Measurements from ENCODE around the gene ERI2. TPM values are rescaled to one million over a fixed set of nuclear protein-coding genes. Genes with fewer than 3 reads are reported as not detected.

Gene ERI2
- total and polyA plus RNA-seq, 2 of the 13 experiments (the other 11 are each of a cell fraction or from before 2014, with no cell fraction given), result 17.4 to 41.3 TPM

DNA sequence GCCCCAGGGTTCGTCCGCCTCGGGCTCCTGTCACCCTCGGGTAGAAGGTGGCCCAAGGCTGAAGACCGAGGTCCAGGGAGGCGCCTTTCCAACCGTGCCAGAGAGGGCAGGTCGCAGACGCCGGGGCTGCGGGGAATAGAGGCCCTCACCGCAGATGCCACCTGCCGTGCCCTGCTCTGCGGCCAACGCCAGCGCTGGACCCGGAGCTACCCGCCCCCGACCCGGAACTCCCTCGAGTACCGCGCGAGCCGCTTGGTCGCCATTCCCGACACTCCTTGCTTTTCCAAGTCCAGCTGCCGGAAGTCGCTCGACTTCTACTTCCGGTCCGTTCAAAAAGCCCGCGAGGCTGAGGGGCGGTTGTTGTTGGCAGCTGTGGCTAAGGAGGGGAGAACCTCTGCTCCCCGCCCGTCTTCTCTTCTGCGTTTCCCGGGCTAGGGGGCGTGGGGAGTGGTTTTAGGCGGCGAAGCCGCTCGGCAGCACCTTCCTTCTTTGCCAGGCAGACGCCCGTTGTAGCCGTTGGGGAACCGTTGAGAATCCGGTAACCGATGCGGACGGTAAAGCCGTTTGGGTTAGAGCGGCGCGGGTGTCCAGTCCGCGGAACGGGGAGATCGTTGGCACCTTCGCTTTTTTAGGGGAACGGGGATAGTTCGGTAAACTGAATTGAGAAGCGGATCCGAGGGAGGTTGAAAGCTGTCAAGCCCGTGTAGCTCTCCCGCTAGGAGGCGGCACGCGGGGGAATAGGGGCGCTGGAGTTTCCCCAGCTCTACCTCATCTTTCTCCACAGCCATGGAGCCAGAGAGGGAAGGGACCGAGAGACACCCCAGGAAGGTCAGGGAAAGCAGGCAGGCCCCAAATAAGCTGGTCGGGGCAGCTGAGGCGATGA is at the start of gene ERI2, which contains the start of gene REXO5 (continued):
- TF ChIP-seq PRDM15 (CRISPR knock-in tag; IDR thresholded peaks at IDR 0.05), result no peak
- peak; percentile 92 for TF ChIP-seq MXD1 (CRISPR knock-in tag; IDR thresholded peaks at IDR 0.05)
- TF ChIP-seq SRSF1 (optimal IDR thresholded peaks at IDR 0.05; ENCODE audit: low read depth, low read length), result peak; percentile 99
- TF ChIP-seq SUZ12 (IDR thresholded peaks at IDR 0.05; ENCODE audit: low read depth, low read length), result peak; percentile 25; the same call in 1 of the 2 replicates
- TF ChIP-seq U2AF2 (IDR thresholded peaks at IDR 0.05; ENCODE audit: low read depth, low read length), result 0 out of 2 replicates have a peak, but pooled peaks have one; percentile 23
- TF ChIP-seq, protein P1, sequence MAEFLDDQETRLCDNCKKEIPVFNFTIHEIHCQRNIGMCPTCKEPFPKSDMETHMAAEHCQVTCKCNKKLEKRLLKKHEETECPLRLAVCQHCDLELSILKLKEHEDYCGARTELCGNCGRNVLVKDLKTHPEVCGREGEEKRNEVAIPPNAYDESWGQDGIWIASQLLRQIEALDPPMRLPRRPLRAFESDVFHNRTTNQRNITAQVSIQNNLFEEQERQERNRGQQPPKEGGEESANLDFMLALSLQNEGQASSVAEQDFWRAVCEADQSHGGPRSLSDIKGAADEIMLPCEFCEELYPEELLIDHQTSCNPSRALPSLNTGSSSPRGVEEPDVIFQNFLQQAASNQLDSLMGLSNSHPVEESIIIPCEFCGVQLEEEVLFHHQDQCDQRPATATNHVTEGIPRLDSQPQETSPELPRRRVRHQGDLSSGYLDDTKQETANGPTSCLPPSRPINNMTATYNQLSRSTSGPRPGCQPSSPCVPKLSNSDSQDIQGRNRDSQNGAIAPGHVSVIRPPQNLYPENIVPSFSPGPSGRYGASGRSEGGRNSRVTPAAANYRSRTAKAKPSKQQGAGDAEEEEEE (CRISPR knock-in tag; IDR thresholded peaks at IDR 0.05; ENCODE audit: borderline replicate concordance), result no peak
- peak; percentile 80 for TF ChIP-seq RBM22 (optimal IDR thresholded peaks at IDR 0.05; ENCODE audit: low read length)
- TF ChIP-seq, protein P2, sequence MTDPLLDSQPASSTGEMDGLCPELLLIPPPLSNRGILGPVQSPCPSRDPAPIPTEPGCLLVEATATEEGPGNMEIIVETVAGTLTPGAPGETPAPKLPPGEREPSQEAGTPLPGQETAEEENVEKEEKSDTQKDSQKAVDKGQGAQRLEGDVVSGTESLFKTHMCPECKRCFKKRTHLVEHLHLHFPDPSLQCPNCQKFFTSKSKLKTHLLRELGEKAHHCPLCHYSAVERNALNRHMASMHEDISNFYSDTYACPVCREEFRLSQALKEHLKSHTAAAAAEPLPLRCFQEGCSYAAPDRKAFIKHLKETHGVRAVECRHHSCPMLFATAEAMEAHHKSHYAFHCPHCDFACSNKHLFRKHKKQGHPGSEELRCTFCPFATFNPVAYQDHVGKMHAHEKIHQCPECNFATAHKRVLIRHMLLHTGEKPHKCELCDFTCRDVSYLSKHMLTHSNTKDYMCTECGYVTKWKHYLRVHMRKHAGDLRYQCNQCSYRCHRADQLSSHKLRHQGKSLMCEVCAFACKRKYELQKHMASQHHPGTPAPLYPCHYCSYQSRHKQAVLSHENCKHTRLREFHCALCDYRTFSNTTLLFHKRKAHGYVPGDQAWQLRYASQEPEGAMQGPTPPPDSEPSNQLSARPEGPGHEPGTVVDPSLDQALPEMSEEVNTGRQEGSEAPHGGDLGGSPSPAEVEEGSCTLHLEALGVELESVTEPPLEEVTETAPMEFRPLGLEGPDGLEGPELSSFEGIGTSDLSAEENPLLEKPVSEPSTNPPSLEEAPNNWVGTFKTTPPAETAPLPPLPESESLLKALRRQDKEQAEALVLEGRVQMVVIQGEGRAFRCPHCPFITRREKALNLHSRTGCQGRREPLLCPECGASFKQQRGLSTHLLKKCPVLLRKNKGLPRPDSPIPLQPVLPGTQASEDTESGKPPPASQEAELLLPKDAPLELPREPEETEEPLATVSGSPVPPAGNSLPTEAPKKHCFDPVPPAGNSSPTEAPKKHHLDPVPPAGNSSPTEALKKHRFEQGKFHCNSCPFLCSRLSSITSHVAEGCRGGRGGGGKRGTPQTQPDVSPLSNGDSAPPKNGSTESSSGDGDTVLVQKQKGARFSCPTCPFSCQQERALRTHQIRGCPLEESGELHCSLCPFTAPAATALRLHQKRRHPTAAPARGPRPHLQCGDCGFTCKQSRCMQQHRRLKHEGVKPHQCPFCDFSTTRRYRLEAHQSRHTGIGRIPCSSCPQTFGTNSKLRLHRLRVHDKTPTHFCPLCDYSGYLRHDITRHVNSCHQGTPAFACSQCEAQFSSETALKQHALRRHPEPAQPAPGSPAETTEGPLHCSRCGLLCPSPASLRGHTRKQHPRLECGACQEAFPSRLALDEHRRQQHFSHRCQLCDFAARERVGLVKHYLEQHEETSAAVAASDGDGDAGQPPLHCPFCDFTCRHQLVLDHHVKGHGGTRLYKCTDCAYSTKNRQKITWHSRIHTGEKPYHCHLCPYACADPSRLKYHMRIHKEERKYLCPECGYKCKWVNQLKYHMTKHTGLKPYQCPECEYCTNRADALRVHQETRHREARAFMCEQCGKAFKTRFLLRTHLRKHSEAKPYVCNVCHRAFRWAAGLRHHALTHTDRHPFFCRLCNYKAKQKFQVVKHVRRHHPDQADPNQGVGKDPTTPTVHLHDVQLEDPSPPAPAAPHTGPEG (CRISPR knock-in tag; IDR thresholded peaks at IDR 0.05), result peak; percentile 70; the same call in 1 of the 2 replicates
- no peak for TF ChIP-seq MAFG (CRISPR knock-in tag; IDR thresholded peaks at IDR 0.05)
- TF ChIP-seq KAT8 (CRISPR knock-in tag; IDR thresholded peaks at IDR 0.05), result peak; percentile 98
- no peak for TF ChIP-seq PRMT3 (CRISPR knock-in tag; IDR thresholded peaks at IDR 0.05; ENCODE audit: borderline replicate concordance, low read depth)
- TF ChIP-seq MAZ (IDR thresholded peaks at IDR 0.05; ENCODE audit: borderline replicate concordance, low read depth, low read length), result peak; percentile 92; the same call in 1 of the 2 replicates
- TF ChIP-seq MAZ (CRISPR knock-in tag; IDR thresholded peaks at IDR 0.05; ENCODE audit: low read depth), result peak; percentile 92
- TF ChIP-seq ZNF30 (CRISPR knock-in tag; IDR thresholded peaks at IDR 0.05), result peak; percentile 88; the same call in 1 of the 2 replicates
- peak; percentile 93 for TF ChIP-seq ZNF790 (CRISPR knock-in tag; IDR thresholded peaks at IDR 0.05; ENCODE audit: borderline replicate concordance)
- TF ChIP-seq FOXA3 (CRISPR knock-in tag; IDR thresholded peaks at IDR 0.05), result peak; percentile 62

Data from HepG2 (cell line).